ENCODE data around the gene BMS1. TPM values are rescaled to one million over a fixed set of nuclear protein-coding genes. Genes with fewer than 3 reads are reported as not detected.
"Not testable (repeated sequence)": the region's sequence is repeated elsewhere in the genome, so short reads cannot be mapped to it uniquely, and the experiment has no call there.

The BMS1 gene
- total RNA-seq, 1 experiment from 2014 or later: 18.9 TPM

GRCh38 chr10:42816334-42816733 lies 33.7 kb downstream of the BMS1 start:
- H3K4me3 ChIP-seq; H3K4me1 ChIP-seq; DNase-seq; H3K27ac ChIP-seq; H3K36me3 ChIP-seq; H3K27me3 ChIP-seq; H3K9me3 ChIP-seq (replicated peaks): not testable (repeated sequence)

- DNase-seq: no peak
- H3K27ac ChIP-seq: no peak overlapping the region
These were observed 34.3 kb downstream of the BMS1 start for GRCh38 chr10:42816912-42817311.

GRCh38 chr10:42817417-42817816 lies 34.8 kb downstream of the BMS1 start:
- not testable (repeated sequence) for H3K4me1 ChIP-seq, DNase-seq

More at GRCh38 chr10:42816912-42817311, 34.3 kb downstream of the BMS1 start:
- Histone ChIP-seq H3K4me3 (no peak overlapping the region), H3K4me1 (no peaks in the 10 kb centered on the region), H3K9me3 (replicated peaks) (no peaks in the 10 kb centered on the region), H3K36me3 (no peaks in the 10 kb centered on the region), H3K27me3 (no peaks in the 10 kb centered on the region)

GRCh38 chr10:42826759-42827158 lies 44.2 kb downstream of the BMS1 start:
- not testable (repeated sequence) for H3K27ac ChIP-seq; H3K4me3 ChIP-seq; H3K4me1 ChIP-seq; DNase-seq; H3K27me3 ChIP-seq; H3K9me3 ChIP-seq (replicated peaks); H3K36me3 ChIP-seq

More at GRCh38 chr10:42817417-42817816, 34.8 kb downstream of the BMS1 start:
- not testable (repeated sequence) for H3K27ac ChIP-seq; H3K9me3 ChIP-seq (replicated peaks); H3K36me3 ChIP-seq; H3K4me3 ChIP-seq; H3K27me3 ChIP-seq

GRCh38 chr10:42827201-42827600 lies 44.6 kb downstream of the BMS1 start:
- no peaks in the 10 kb centered on the region; the same call in 1 of the 2 replicates for H3K36me3 ChIP-seq
- DNase-seq: no peak

GRCh38 chr10:42828391-42828790 lies 45.8 kb downstream of the BMS1 start:
- not testable (repeated sequence) for H3K27me3 ChIP-seq; H3K4me1 ChIP-seq; H3K27ac ChIP-seq; H3K9me3 ChIP-seq (replicated peaks); H3K36me3 ChIP-seq; DNase-seq; H3K4me3 ChIP-seq

More at GRCh38 chr10:42827201-42827600, 44.6 kb downstream of the BMS1 start:
- Histone ChIP-seq H3K27me3 (no peaks in the 10 kb centered on the region), H3K27ac (no peak overlapping the region), H3K4me1 (no peaks in the 10 kb centered on the region), H3K4me3 (no peak overlapping the region), H3K9me3 (replicated peaks) (no peaks in the 10 kb centered on the region)

- H3K9me3 ChIP-seq (replicated peaks): no peaks in the 10 kb centered on the region
- H3K27me3 ChIP-seq: no peaks in the 10 kb centered on the region
- H3K4me1 ChIP-seq: no peaks in the 10 kb centered on the region
- DNase-seq: no peak
- no peaks in the 10 kb centered on the region for H3K36me3 ChIP-seq
- no peak overlapping the region for H3K4me3 ChIP-seq
- no peak overlapping the region for H3K27ac ChIP-seq
These were observed 47.6 kb downstream of the BMS1 start for GRCh38 chr10:42830237-42830636.

GRCh38 chr10:42836096-42836495 lies 53.5 kb downstream of the BMS1 start:
- no peak overlapping the region for H3K4me3 ChIP-seq

GRCh38 chr10:42836771-42837468 lies 54.3 kb downstream of the BMS1 start:
- Histone ChIP-seq H3K4me3 (no peak overlapping the region), H3K9me3 (replicated peaks) (no peaks in the 10 kb centered on the region), H3K27ac (no peak overlapping the region), H3K27me3 (no peaks in the 10 kb centered on the region), H3K4me1 (no peaks in the 10 kb centered on the region), H3K36me3 (no peaks in the 10 kb centered on the region)
- no peak for DNase-seq

More at GRCh38 chr10:42836096-42836495, 53.5 kb downstream of the BMS1 start:
- no peaks in the 10 kb centered on the region for H3K9me3 ChIP-seq (replicated peaks)
- no peaks in the 10 kb centered on the region for H3K27me3 ChIP-seq
- DNase-seq: no peak
- H3K4me1 ChIP-seq: no peaks in the 10 kb centered on the region
- no peaks in the 10 kb centered on the region for H3K36me3 ChIP-seq
- H3K27ac ChIP-seq: no peak overlapping the region

GRCh38 chr10:42844810-42845209 lies 62.2 kb downstream of the BMS1 start:
- H3K9me3 ChIP-seq (replicated peaks); H3K27me3 ChIP-seq; H3K27ac ChIP-seq; H3K36me3 ChIP-seq; H3K4me3 ChIP-seq; DNase-seq; H3K4me1 ChIP-seq: not testable (repeated sequence)

- not testable (repeated sequence) for H3K27me3 ChIP-seq; H3K4me3 ChIP-seq; H3K9me3 ChIP-seq (replicated peaks); DNase-seq; H3K27ac ChIP-seq; H3K36me3 ChIP-seq; H3K4me1 ChIP-seq
These were observed 64.7 kb downstream of the BMS1 start for GRCh38 chr10:42847261-42847660.

GRCh38 chr10:42850931-42851330 lies 68.3 kb downstream of the BMS1 start:
- Histone ChIP-seq H3K27me3 (no peaks in the 10 kb centered on the region), H3K27ac (no peak overlapping the region), H3K36me3 (no peaks in the 10 kb centered on the region), H3K4me1 (no peaks in the 10 kb centered on the region), H3K9me3 (replicated peaks) (no peaks in the 10 kb centered on the region), H3K4me3 (no peak overlapping the region)
- no peak for DNase-seq

GRCh38 chr10:42859256-42859655 lies 76.7 kb downstream of the BMS1 start:
- no peak for DNase-seq
- Histone ChIP-seq H3K27ac (no peak overlapping the region), H3K9me3 (replicated peaks) (no peaks in the 10 kb centered on the region), H3K4me3 (no peak overlapping the region), H3K27me3 (no peaks in the 10 kb centered on the region), H3K36me3 (no peaks in the 10 kb centered on the region), H3K4me1 (no peaks in the 10 kb centered on the region)

GRCh38 chr10:42860016-42860415 lies 77.4 kb downstream of the BMS1 start:
- not testable (repeated sequence) for H3K4me1 ChIP-seq; H3K36me3 ChIP-seq; H3K9me3 ChIP-seq (replicated peaks); DNase-seq; H3K27ac ChIP-seq; H3K27me3 ChIP-seq; H3K4me3 ChIP-seq

GRCh38 chr10:42862801-42863200 lies 80.2 kb downstream of the BMS1 start:
- H3K9me3 ChIP-seq (replicated peaks); H3K27ac ChIP-seq; H3K27me3 ChIP-seq; DNase-seq; H3K4me1 ChIP-seq; H3K4me3 ChIP-seq; H3K36me3 ChIP-seq: not testable (repeated sequence)

GRCh38 chr10:42864575-42864974 lies 82.0 kb downstream of the BMS1 start:
- H3K36me3 ChIP-seq: no peaks in the 10 kb centered on the region

More at GRCh38 chr10:42864575-42864974, 82.0 kb downstream of the BMS1 start:
- H3K9me3 ChIP-seq (replicated peaks): no peaks in the 10 kb centered on the region
- no peak for DNase-seq
- H3K27ac ChIP-seq: no peak overlapping the region
- no peaks in the 10 kb centered on the region for H3K27me3 ChIP-seq
- H3K4me1 ChIP-seq: no peaks in the 10 kb centered on the region
- no peak overlapping the region for H3K4me3 ChIP-seq

Measured in SJCRH30 (cell line).